CD8-positive, alpha-beta memory T cell (primary cell): Measurements from ENCODE around the gene VSNL1. TPM values are rescaled to one million over a fixed set of nuclear protein-coding genes. Genes with fewer than 3 reads are reported as not detected.

ENCODE experiments used
- CTCF ChIA-PET: fragments of 350-600 bp; sonication (Branson Sonifier 250); formaldehyde crosslinking; loops from one replicate; lab custom pipeline; 2021; ENCODE audit warnings: antibody characterized with exemption; lab: Charles Lee
- POLR2A ChIA-PET: fragments of 350-600 bp; sonication (Branson Sonifier 250); formaldehyde crosslinking; loops from one replicate; lab custom pipeline; 2021; ENCODE audit warnings: antibody characterized with exemption; lab: Charles Lee
- DNase-seq, 5 donors: peaks; one replicate each; pipeline versions ENCODE4 v3.0.0 to v3.0.0-alpha.2; 2020 to 2022; ENCODE audit warnings: mixed read lengths in 1 of 5
- H3K27ac ChIP-seq: one replicate; pipeline ENCODE4 v1.7.0; 2013; ENCODE audit warnings: low read depth, mild to moderate bottlenecking, low read length, moderate library complexity
- H3K27me3 ChIP-seq: 2 replicates; pipeline ENCODE4 v1.7.0; 2013; ENCODE audit warnings: low read length, mild to moderate bottlenecking; ENCODE audit not compliant: insufficient read depth, poor library complexity, severe bottlenecking
- H3K36me3 ChIP-seq: 2 replicates; pipeline ENCODE4 v1.7.0; 2013; ENCODE audit warnings: mild to moderate bottlenecking, low read length, moderate library complexity; ENCODE audit not compliant: insufficient read depth
- H3K4me1 ChIP-seq: 2 replicates; pipeline ENCODE4 v1.7.0; 2013; ENCODE audit warnings: mild to moderate bottlenecking, low read length, moderate library complexity; ENCODE audit not compliant: insufficient read depth
- H3K4me3 ChIP-seq: 2 replicates; pipeline ENCODE4 v1.7.0; 2013; ENCODE audit warnings: mild to moderate bottlenecking, low read length
- H3K9me3 ChIP-seq: 2 replicates; pipeline ENCODE4 v1.7.0; 2013; ENCODE audit warnings: mild to moderate bottlenecking, low read length
- H3K27ac Mint-ChIP-seq, 8 donors: one replicate each; pipeline ENCODE4 v1.8.0; 2020 to 2021; ENCODE audit warnings: mixed read lengths in 8 of 8, mild to moderate bottlenecking in 6 of 8, inconsistent platforms in 3 of 8, moderate library complexity in 3 of 8
- H3K27me3 Mint-ChIP-seq, 2 donors: one replicate each; pipeline ENCODE4 v1.8.0; 2020 to 2021; ENCODE audit warnings: mixed read lengths in 2 of 2, mild to moderate bottlenecking in 1 of 2, moderate library complexity in 1 of 2
- H3K36me3 Mint-ChIP-seq, 3 donors: one replicate each; pipeline ENCODE4 v1.8.0; 2020 to 2021; ENCODE audit warnings: mixed read lengths in 3 of 3, inconsistent platforms in 1 of 3, mild to moderate bottlenecking in 1 of 3
- H3K4me1 Mint-ChIP-seq, 3 donors: one replicate each; pipeline ENCODE4 v1.8.0; 2020 to 2021; ENCODE audit warnings: mixed read lengths in 3 of 3, inconsistent platforms in 1 of 3, mild to moderate bottlenecking in 1 of 3
- H3K4me3 Mint-ChIP-seq, 7 donors: one replicate each; pipeline ENCODE4 v1.8.0; 2020 to 2021; ENCODE audit warnings: mixed read lengths in 7 of 7, mild to moderate bottlenecking in 6 of 7, moderate library complexity in 4 of 7, inconsistent platforms in 2 of 7
- H3K9me3 Mint-ChIP-seq, 5 donors: one replicate each; pipeline ENCODE4 v1.8.0; 2020 to 2022; ENCODE audit warnings: mixed read lengths in 5 of 5, mild to moderate bottlenecking in 3 of 5, moderate library complexity in 2 of 5, inconsistent platforms in 1 of 5
- polyA plus RNA-seq: library from polyadenylated mRNA; unstranded; fragments of 300-500 nt; fragmentation: Illumina TruSeq; gene quantifications from one replicate; pipeline ENCODE4 v1.2.3, GENCODE V29; 2021
- total RNA-seq, 2 experiments: library from RNA; stranded (reverse); gene quantifications; one replicate each; pipeline ENCODE4 v1.2.3, GENCODE V29; 2021

The VSNL1 gene
- total and polyA plus RNA-seq, 3 experiments from 2014 or later = not detected

GRCh38 chr2:17621781-17622180, 81.3 kb downstream of the VSNL1 start:
- H3K9me3 ChIP-seq = no peaks in the 10 kb centered on the region
- no peaks in the 10 kb centered on the region for H3K9me3 Mint-ChIP-seq
- H3K4me3 Mint-ChIP-seq = no peak overlapping the region
- H3K27me3 ChIP-seq = no peaks in the 10 kb centered on the region
- no peaks in the 10 kb centered on the region for H3K36me3 Mint-ChIP-seq
- H3K27ac Mint-ChIP-seq = no peak overlapping the region
- DNase-seq = no peak
- no peak overlapping the region for H3K4me3 ChIP-seq
- H3K27ac ChIP-seq = no peak overlapping the region
- H3K36me3 ChIP-seq = no peaks in the 10 kb centered on the region
- ChIA-PET POLR2A (no interaction called here), CTCF (no interaction called here)
- peaks cover 19 to 38% of the 10 kb centered on the region in 2 donors for H3K27me3 Mint-ChIP-seq
- no peaks in the 10 kb centered on the region for H3K4me1 ChIP-seq
- H3K4me1 Mint-ChIP-seq = no peaks in the 10 kb centered on the region

GRCh38 chr2:17625446-17625845, 85.0 kb downstream of the VSNL1 start:
- no peak overlapping the region for H3K4me3 ChIP-seq
- Mint-ChIP-seq H3K27ac (no peak overlapping the region), H3K4me1 (no peaks in the 10 kb centered on the region), H3K36me3 (no peaks in the 10 kb centered on the region), H3K27me3 (peaks cover 18 to 31% of the 10 kb centered on the region in 2 donors), H3K9me3 (no peaks in the 10 kb centered on the region), H3K4me3 (no peak overlapping the region)
- no peaks in the 10 kb centered on the region for H3K27me3 ChIP-seq
- H3K36me3 ChIP-seq = no peaks in the 10 kb centered on the region
- no peak for DNase-seq
- no peak overlapping the region for H3K27ac ChIP-seq
- no peaks in the 10 kb centered on the region for H3K9me3 ChIP-seq
- CTCF ChIA-PET = no interaction called here
- no peaks in the 10 kb centered on the region for H3K4me1 ChIP-seq
- POLR2A ChIA-PET = no interaction called here

GRCh38 chr2:17626986-17627385, 86.5 kb downstream of the VSNL1 start:
- Histone ChIP-seq H3K27me3 (no peaks in the 10 kb centered on the region), H3K4me1 (no peaks in the 10 kb centered on the region), H3K4me3 (no peak overlapping the region), H3K36me3 (no peaks in the 10 kb centered on the region), H3K27ac (no peak overlapping the region), H3K9me3 (no peaks in the 10 kb centered on the region)
- H3K27me3 Mint-ChIP-seq = peaks cover 10 to 20% of the 10 kb centered on the region in 2 donors
- no peak overlapping the region for H3K4me3 Mint-ChIP-seq
- no peak for DNase-seq
- ChIA-PET POLR2A (no interaction called here), CTCF (no interaction called here)
- H3K9me3 Mint-ChIP-seq = no peaks in the 10 kb centered on the region
- no peaks in the 10 kb centered on the region for H3K4me1 Mint-ChIP-seq
- H3K27ac Mint-ChIP-seq = no peak overlapping the region
- no peaks in the 10 kb centered on the region for H3K36me3 Mint-ChIP-seq

GRCh38 chr2:17627434-17627833, 86.9 kb downstream of the VSNL1 start:
- ChIA-PET POLR2A (no interaction called here), CTCF (no interaction called here)
- Mint-ChIP-seq H3K4me3 (no peak overlapping the region), H3K4me1 (no peaks in the 10 kb centered on the region), H3K36me3 (no peaks in the 10 kb centered on the region), H3K9me3 (no peaks in the 10 kb centered on the region), H3K27ac (no peak overlapping the region), H3K27me3 (peaks cover 10 to 19% of the 10 kb centered on the region in 2 donors)
- H3K4me3 ChIP-seq = no peak overlapping the region
- no peaks in the 10 kb centered on the region for H3K27me3 ChIP-seq
- no peak for DNase-seq
- no peaks in the 10 kb centered on the region for H3K9me3 ChIP-seq
- no peaks in the 10 kb centered on the region for H3K4me1 ChIP-seq
- H3K27ac ChIP-seq = no peak overlapping the region
- H3K36me3 ChIP-seq = no peaks in the 10 kb centered on the region

- Histone ChIP-seq H3K27me3 (no peaks in the 10 kb centered on the region), H3K9me3 (no peaks in the 10 kb centered on the region), H3K27ac (no peak overlapping the region), H3K4me1 (no peaks in the 10 kb centered on the region), H3K36me3 (no peaks in the 10 kb centered on the region), H3K4me3 (no peak overlapping the region)
- no peak for DNase-seq
- Mint-ChIP-seq H3K9me3 (no peaks in the 10 kb centered on the region), H3K27me3 (peaks cover 10 to 18% of the 10 kb centered on the region in 2 donors), H3K4me3 (no peak overlapping the region), H3K27ac (no peak overlapping the region), H3K36me3 (no peaks in the 10 kb centered on the region), H3K4me1 (no peaks in the 10 kb centered on the region)
- ChIA-PET POLR2A (no interaction called here), CTCF (no interaction called here)
Observed at GRCh38 chr2:17628349-17629261, 88.1 kb downstream of the VSNL1 start.

- H3K4me1 ChIP-seq = no peaks in the 10 kb centered on the region
- H3K9me3 ChIP-seq = no peaks in the 10 kb centered on the region
- H3K36me3 ChIP-seq = no peaks in the 10 kb centered on the region
- H3K4me3 ChIP-seq = no peak overlapping the region
- H3K27me3 Mint-ChIP-seq = peaks cover 8 to 11% of the 10 kb centered on the region in 2 donors
- H3K36me3 Mint-ChIP-seq = no peaks in the 10 kb centered on the region
- no peak for DNase-seq
- no peaks in the 10 kb centered on the region for H3K4me1 Mint-ChIP-seq
- POLR2A ChIA-PET = no interaction called here
- no peaks in the 10 kb centered on the region for H3K9me3 Mint-ChIP-seq
- H3K4me3 Mint-ChIP-seq = no peak overlapping the region
- H3K27ac ChIP-seq = no peak overlapping the region
- CTCF ChIA-PET = no interaction called here
- no peaks in the 10 kb centered on the region for H3K27me3 ChIP-seq
- no peak overlapping the region for H3K27ac Mint-ChIP-seq
Observed at GRCh38 chr2:17630089-17630488, 89.6 kb downstream of the VSNL1 start.

- no peak overlapping the region for H3K27ac Mint-ChIP-seq
- no peaks in the 10 kb centered on the region for H3K9me3 Mint-ChIP-seq
- no peaks in the 10 kb centered on the region for H3K4me1 ChIP-seq
- H3K36me3 ChIP-seq = no peaks in the 10 kb centered on the region
- H3K27me3 Mint-ChIP-seq = peaks cover 8 to 9% of the 10 kb centered on the region in 2 donors
- no peak overlapping the region for H3K4me3 Mint-ChIP-seq
- H3K36me3 Mint-ChIP-seq = no peaks in the 10 kb centered on the region
- H3K4me3 ChIP-seq = no peak overlapping the region
- H3K9me3 ChIP-seq = no peaks in the 10 kb centered on the region
- ChIA-PET POLR2A (no interaction called here), CTCF (interaction anchor here (2.6 kb wide), 1 partner anchor 11 kb away, joined by 9 read pairs; no protein-coding TSS in a partner anchor)
- H3K27me3 ChIP-seq = no peaks in the 10 kb centered on the region
- DNase-seq = no peak
- H3K4me1 Mint-ChIP-seq = no peaks in the 10 kb centered on the region
- no peak overlapping the region for H3K27ac ChIP-seq
Observed at GRCh38 chr2:17634997-17635396, 94.5 kb downstream of the VSNL1 start.

- POLR2A ChIA-PET = interaction anchor here (0.5 kb wide), 1 partner anchor 10 kb away, joined by 3 read pairs; no protein-coding TSS in a partner anchor
- CTCF ChIA-PET = interaction anchor here (1.4 kb wide), 1 partner anchor 10 kb away, joined by 3 read pairs; no protein-coding TSS in a partner anchor
- DNase-seq = no peak
- no peak overlapping the region for H3K27ac ChIP-seq
- no peaks in the 10 kb centered on the region for H3K9me3 ChIP-seq
- H3K4me3 ChIP-seq = no peak overlapping the region
- no peaks in the 10 kb centered on the region for H3K36me3 Mint-ChIP-seq
- no peaks in the 10 kb centered on the region for H3K4me1 Mint-ChIP-seq
- H3K27me3 ChIP-seq = no peaks in the 10 kb centered on the region
- no peaks in the 10 kb centered on the region for H3K36me3 ChIP-seq
- H3K27ac Mint-ChIP-seq = no peak overlapping the region
- no peaks in the 10 kb centered on the region for H3K9me3 Mint-ChIP-seq
- H3K4me1 ChIP-seq = no peaks in the 10 kb centered on the region
- peaks cover 8 to 9% of the 10 kb centered on the region in 2 donors for H3K27me3 Mint-ChIP-seq
- no peak overlapping the region for H3K4me3 Mint-ChIP-seq
Observed at GRCh38 chr2:17636257-17636656, 95.8 kb downstream of the VSNL1 start.
